ENCODE data around the gene CHMP4B.

The CHMP4B gene

DNA sequence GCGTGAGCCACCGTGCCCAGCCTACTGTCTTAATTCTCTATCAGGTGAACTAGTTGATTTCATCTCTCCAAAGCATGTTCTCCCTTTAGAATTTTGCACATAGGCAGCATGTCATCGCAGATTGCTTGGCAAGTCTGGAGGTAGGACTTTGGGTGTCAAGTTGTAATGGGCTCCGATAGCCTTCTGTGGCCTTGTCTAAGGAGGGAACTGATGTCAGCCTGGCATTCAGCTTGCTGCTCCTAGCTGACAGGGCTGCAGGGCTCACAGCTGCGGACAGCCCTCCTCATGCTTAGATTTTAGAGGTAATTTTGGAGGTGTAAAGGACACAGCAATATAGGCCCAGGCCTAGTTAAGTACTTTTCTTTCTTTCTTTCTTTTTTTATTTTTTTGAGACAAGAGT is 11.3 kb downstream of the CHMP4B start:
- H3K27ac ChIP-seq (ENCODE audit: low read depth, low read length) = no peak overlapping the region
- H3K4me3 ChIP-seq (ENCODE audit: low read length) = no peak overlapping the region
- H3K27me3 ChIP-seq (ENCODE audit: insufficient read depth, low read length) = no peaks in the 10 kb centered on the region
- WGBS = 95% methylated on average over 5 of the region's 5 CpGs
- H3K4me1 ChIP-seq (ENCODE audit: insufficient read depth, low read length) = peaks cover 19% of the 10 kb centered on the region
- no peaks in the 10 kb centered on the region for H3K36me3 ChIP-seq (ENCODE audit: insufficient read depth, low read length)
- no peaks in the 10 kb centered on the region for H3K9me3 ChIP-seq (ENCODE audit: insufficient read depth, low read depth, low read length)
- H3K9ac ChIP-seq (ENCODE audit: low read depth, low read length) = no peak overlapping the region

DNA sequence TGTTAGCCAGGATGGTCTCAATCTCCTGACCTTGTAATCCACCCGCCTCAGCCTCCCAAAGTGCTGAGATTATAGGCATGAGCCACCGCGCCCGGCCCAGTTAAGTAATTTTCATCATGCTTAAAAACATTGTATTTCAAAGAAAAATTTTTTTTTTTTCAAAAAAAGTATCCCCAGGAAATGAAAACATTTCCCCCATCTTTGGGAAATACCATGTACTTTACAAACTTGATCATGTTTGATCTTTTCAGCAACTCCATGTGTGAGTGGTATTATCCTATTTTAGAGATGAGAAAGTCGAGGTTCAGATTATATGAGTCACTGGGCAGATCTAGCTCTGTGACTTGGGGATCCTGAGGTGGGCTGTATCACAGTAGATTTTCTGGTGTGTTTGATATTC is 11.8 kb downstream of the CHMP4B start:
- no peak overlapping the region for H3K9ac ChIP-seq (ENCODE audit: low read depth, low read length)
- H3K36me3 ChIP-seq (ENCODE audit: insufficient read depth, low read length) = no peaks in the 10 kb centered on the region
- H3K4me3 ChIP-seq (ENCODE audit: low read length) = no peak overlapping the region
- 98% methylated on average over 5 of the region's 5 CpGs for WGBS
- no peaks in the 10 kb centered on the region for H3K27me3 ChIP-seq (ENCODE audit: insufficient read depth, low read length)
- peaks cover 19% of the 10 kb centered on the region for H3K4me1 ChIP-seq (ENCODE audit: insufficient read depth, low read length)
- H3K27ac ChIP-seq (ENCODE audit: low read depth, low read length) = no peak overlapping the region
- H3K9me3 ChIP-seq (ENCODE audit: insufficient read depth, low read depth, low read length) = no peaks in the 10 kb centered on the region

DNA sequence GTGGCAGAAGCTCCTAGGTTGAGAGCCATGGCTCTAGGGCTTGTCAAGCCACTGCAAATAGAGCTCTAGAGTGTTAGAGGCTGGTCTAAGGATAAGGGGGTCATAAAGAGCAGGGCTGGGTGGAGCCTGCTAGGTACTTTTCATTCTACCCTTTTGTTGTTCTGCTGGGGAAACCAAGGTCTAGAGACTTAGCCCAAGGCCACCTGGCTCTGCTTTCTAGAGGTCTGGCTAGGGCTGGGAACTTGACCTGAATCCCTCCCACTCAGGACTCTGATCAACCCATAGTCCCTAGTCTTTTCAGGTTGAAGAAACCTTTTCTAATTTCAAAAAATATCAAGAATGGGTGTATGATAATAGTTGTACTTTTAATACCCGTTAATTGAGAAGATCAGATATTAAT is 13.7 kb downstream of the CHMP4B start:
- H3K27ac ChIP-seq (ENCODE audit: low read depth, low read length) = no peak overlapping the region
- WGBS = no CpG with 5 or more reads among the region's 1 CpG
- peaks cover 19% of the 10 kb centered on the region for H3K4me1 ChIP-seq (ENCODE audit: insufficient read depth, low read length)
- H3K9me3 ChIP-seq (ENCODE audit: insufficient read depth, low read depth, low read length) = no peaks in the 10 kb centered on the region
- H3K27me3 ChIP-seq (ENCODE audit: insufficient read depth, low read length) = no peaks in the 10 kb centered on the region
- no peaks in the 10 kb centered on the region for H3K36me3 ChIP-seq (ENCODE audit: insufficient read depth, low read length)
- no peak overlapping the region for H3K9ac ChIP-seq (ENCODE audit: low read depth, low read length)
- H3K4me3 ChIP-seq (ENCODE audit: low read length) = no peak overlapping the region

DNA sequence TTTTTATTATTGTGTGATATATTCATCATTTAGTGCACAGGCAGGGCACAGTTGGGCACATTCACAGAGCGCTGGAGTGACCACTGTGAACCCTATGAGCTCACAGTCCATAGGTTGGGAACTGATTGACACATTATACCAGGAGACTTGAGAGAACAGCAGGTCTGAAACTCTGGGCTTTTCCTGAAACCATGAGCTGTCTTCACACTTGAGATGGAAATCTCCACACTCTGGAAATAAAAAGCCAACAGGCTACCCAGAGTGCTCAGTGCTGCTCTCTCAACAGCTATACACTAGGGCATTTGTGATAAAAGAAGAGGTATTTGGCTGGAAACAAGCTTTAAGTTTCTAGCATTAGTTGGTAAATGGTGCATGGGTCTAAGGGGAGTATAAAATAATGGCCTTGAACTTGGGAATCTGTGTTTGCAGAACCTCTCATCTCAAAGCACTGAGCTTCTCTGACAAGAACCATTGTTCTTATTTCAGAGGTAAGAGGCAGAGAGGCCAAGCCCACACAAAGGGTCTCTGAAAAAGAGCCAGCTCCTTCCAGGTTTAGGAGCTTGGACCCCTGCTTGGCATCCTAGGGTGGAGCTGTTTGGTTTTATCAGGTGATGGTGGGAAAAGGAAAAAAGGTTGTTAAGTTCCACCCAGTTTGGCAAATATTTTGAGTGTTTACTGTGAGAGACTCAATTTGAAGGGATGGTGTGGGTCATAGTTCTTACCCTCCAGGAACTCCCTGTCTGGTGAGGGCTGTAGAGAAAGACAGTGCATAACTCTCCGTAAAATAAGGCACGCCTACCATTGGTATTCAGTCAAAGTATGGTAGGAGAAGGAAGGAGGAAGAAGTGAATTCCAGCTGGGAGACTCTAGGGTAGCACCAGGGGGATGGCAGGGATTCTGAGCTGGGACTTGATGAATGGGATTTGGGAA is 14.5 kb downstream of the CHMP4B start:
- Histone ChIP-seq H3K27me3 (ENCODE audit: insufficient read depth, low read length) (no peaks in the 10 kb centered on the region), H3K36me3 (ENCODE audit: insufficient read depth, low read length) (no peaks in the 10 kb centered on the region), H3K9me3 (ENCODE audit: insufficient read depth, low read depth, low read length) (no peaks in the 10 kb centered on the region), H3K4me3 (ENCODE audit: low read length) (no peak overlapping the region), H3K27ac (ENCODE audit: low read depth, low read length) (peak overlapping the region; percentile 3; the same call in 1 of the 2 replicates), H3K4me1 (ENCODE audit: insufficient read depth, low read length) (peaks cover 22% of the 10 kb centered on the region), H3K9ac (ENCODE audit: low read depth, low read length) (no peak overlapping the region)
- 85% methylated on average over 3 of the region's 3 CpGs for WGBS

DNA sequence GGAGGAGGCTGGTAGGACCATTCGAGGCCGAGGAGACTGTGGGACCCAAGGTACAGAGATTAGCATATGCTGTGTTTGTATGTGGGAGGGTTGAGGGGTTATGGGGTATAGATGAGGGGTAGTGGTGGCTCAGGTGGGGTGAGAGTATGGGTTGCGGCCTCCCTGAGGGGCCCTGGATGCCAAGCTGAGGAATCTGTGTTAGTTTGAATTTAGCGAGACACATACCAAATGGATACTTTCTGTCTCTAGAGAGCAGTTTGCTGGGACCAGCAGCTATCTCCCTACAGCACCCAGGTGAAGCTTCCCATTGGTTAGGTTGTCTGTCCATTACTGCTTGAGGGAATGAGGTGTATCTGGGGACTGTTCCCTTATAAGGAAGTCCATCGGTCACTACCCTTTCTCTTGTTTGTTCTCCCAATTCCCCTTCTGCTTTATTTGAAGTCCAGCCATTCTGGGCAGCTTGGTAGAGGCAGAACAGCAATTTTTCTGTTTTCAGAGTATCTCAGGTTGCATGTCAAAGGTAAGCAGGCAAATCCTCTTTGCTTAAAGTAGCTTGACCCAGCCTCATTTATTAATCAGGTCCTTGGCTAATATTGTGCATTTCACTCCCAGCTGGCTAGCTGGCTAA is 15.2 kb downstream of the CHMP4B start:
- H3K27ac ChIP-seq (ENCODE audit: low read depth, low read length) = peak overlapping the region; percentile 3; the same call in 1 of the 2 replicates
- no peak overlapping the region for H3K4me3 ChIP-seq (ENCODE audit: low read length)
- 92% methylated on average over 5 of the region's 5 CpGs for WGBS
- no peaks in the 10 kb centered on the region for H3K27me3 ChIP-seq (ENCODE audit: insufficient read depth, low read length)
- peak overlapping the region; percentile 12; the same call in 1 of the 2 replicates for H3K9ac ChIP-seq (ENCODE audit: low read depth, low read length)
- no peaks in the 10 kb centered on the region for H3K9me3 ChIP-seq (ENCODE audit: insufficient read depth, low read depth, low read length)
- no peaks in the 10 kb centered on the region for H3K36me3 ChIP-seq (ENCODE audit: insufficient read depth, low read length)
- H3K4me1 ChIP-seq (ENCODE audit: insufficient read depth, low read length) = peaks cover 23% of the 10 kb centered on the region

DNA sequence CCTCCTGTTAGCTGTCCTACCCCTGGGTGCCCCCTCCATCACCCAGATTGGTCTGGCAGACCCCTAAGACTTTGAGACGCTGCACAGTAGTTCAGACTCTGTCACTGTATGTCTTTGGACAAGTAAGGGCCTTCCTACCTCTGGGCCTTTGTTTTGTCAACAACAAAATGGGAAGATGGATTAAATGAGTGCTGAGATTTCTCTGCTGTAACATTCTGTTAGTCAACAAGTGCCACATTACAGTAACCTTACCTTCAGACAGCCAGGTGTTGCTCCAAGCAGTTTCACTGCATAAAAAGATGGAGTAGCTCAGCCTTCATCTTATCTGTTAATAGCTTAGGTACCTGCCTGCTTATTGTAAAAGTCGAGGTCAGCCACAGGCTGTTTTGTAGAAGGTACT is 16.0 kb downstream of the CHMP4B start:
- peaks cover 28% of the 10 kb centered on the region for H3K4me1 ChIP-seq (ENCODE audit: insufficient read depth, low read length)

DNA sequence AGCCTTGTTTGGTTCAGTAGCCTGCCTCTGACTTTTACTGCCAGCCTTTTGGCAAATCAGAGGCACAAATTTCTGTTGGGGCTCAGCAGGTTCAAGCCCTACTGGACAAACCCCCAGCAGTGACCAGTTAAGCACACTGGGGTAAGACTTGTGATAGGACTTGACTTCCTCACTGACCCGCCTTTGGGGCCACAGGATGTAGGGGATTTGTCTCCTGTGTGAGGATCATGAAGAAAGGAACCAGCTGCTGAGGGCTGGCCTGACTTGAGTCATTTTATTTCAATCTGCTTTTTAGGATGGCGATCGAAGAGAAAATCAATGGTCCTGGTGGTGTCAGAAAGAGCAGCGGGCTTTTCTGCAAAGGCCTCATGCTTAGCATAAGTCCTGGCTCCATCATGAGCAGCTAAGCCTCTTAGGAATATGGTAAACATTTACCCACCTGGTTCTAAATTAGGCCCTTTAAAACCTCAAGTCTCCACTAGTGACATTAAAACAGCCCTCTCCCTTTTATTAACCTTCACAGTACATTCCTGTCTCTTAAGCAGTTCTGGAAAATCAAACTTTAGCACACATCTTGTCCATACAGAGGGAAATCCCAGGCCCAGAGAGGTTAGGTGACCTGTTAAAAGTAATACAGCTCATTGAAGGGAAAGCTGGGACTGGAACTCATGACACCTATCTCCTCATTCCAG is 16.6 kb downstream of the CHMP4B start:
- H3K36me3 ChIP-seq (ENCODE audit: insufficient read depth, low read length) = no peaks in the 10 kb centered on the region
- 93% methylated on average over 4 of the region's 4 CpGs for WGBS
- no peak overlapping the region for H3K9ac ChIP-seq (ENCODE audit: low read depth, low read length)
- H3K9me3 ChIP-seq (ENCODE audit: insufficient read depth, low read depth, low read length) = no peaks in the 10 kb centered on the region
- no peak overlapping the region for H3K27ac ChIP-seq (ENCODE audit: low read depth, low read length)
- H3K4me1 ChIP-seq (ENCODE audit: insufficient read depth, low read length) = peaks cover 31% of the 10 kb centered on the region
- no peak overlapping the region for H3K4me3 ChIP-seq (ENCODE audit: low read length)
- H3K27me3 ChIP-seq (ENCODE audit: insufficient read depth, low read length) = no peaks in the 10 kb centered on the region

More for the DNA sequence above, 16.0 kb downstream of the CHMP4B start:
- no peak overlapping the region for H3K4me3 ChIP-seq (ENCODE audit: low read length)
- H3K27ac ChIP-seq (ENCODE audit: low read depth, low read length) = no peak overlapping the region
- no peaks in the 10 kb centered on the region for H3K36me3 ChIP-seq (ENCODE audit: insufficient read depth, low read length)
- H3K27me3 ChIP-seq (ENCODE audit: insufficient read depth, low read length) = no peaks in the 10 kb centered on the region
- no peak overlapping the region for H3K9ac ChIP-seq (ENCODE audit: low read depth, low read length)
- 93% methylated on average over 2 of the region's 2 CpGs for WGBS
- H3K9me3 ChIP-seq (ENCODE audit: insufficient read depth, low read depth, low read length) = no peaks in the 10 kb centered on the region

DNA sequence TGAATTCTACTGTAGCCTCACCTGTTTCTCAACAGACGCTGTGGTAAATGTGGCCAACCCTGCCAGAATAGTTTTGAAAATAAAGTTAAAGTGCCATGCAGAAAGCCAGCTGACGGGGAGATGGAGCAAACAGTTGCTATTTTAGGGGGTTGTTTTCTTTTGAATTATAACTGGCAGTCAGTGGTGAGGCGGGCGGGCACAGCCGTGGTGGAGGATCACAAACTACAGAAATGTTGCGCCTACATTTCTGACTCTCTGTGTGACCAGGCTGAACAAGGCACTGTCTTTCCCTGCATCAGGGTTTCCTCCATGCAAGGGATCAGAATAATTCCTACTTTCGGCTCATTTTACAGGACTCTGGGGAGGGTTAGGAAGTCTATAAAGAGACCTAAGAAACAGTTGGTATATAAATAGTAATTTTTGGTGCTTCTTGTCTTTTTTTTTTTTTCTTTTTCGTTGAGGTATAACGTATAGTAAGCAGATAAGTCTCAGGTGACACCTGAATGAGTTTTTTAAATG is 17.2 kb downstream of the CHMP4B start:
- Histone ChIP-seq H3K36me3 (ENCODE audit: insufficient read depth, low read length) (no peaks in the 10 kb centered on the region), H3K27ac (ENCODE audit: low read depth, low read length) (no peak overlapping the region), H3K27me3 (ENCODE audit: insufficient read depth, low read length) (no peaks in the 10 kb centered on the region), H3K4me1 (ENCODE audit: insufficient read depth, low read length) (peaks cover 36% of the 10 kb centered on the region), H3K9ac (ENCODE audit: low read depth, low read length) (no peak overlapping the region), H3K9me3 (ENCODE audit: insufficient read depth, low read depth, low read length) (no peaks in the 10 kb centered on the region), H3K4me3 (ENCODE audit: low read length) (no peak overlapping the region)
- WGBS = 96% methylated on average over 7 of the region's 9 CpGs

DNA sequence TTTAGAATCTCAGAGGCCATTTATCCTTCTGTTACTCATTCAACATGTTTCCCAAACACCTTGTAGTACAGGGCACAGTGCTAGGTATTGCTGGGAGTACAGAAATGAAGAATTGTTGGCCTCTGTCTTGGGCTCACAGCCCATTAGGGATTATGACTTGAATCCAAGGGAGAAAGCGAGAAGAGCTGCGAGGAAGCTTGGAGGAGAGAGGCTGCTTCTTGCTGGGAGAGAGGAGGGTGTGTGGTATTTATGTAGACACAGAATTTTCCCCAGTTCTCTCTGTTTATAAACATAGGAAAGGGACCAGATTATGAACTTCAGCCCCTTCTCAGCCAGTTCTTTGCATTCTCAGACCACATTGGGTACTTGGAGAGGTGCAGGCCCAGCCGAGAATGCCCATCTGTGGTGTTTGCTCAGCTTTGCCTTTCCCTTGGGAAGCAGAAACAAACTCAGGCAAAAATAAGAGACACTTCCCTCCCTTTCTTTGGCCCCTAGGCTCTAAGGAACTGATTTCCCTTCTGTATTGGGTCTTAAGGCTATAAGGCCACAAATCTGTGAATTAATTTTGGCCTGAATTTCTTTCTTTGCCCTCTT is 17.9 kb downstream of the CHMP4B start:
- Histone ChIP-seq H3K9me3 (ENCODE audit: insufficient read depth, low read depth, low read length) (no peaks in the 10 kb centered on the region), H3K9ac (ENCODE audit: low read depth, low read length) (no peak overlapping the region), H3K36me3 (ENCODE audit: insufficient read depth, low read length) (no peaks in the 10 kb centered on the region), H3K4me3 (ENCODE audit: low read length) (no peak overlapping the region), H3K4me1 (ENCODE audit: insufficient read depth, low read length) (peaks cover 37% of the 10 kb centered on the region), H3K27me3 (ENCODE audit: insufficient read depth, low read length) (no peaks in the 10 kb centered on the region), H3K27ac (ENCODE audit: low read depth, low read length) (no peak overlapping the region)
- WGBS = 92% methylated on average over 3 of the region's 3 CpGs

DNA sequence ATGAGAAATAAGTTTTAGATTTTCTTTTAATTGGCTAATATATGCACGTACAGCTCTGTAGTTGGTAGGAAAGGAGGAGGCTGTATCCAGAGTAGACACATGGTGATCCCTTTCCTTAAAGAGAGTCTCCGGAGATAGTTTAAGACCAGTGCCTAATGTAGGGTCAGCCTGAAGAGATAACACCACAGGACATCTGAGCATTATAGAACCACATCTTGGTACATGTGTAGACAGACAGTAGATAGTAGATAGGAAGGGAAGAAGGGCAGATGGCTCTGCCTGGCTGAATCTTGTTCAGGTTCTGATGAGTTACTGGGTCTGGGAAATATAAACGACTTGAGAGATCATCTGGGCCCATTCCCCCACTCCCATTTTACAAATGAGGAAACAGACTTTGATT is 18.5 kb downstream of the CHMP4B start:
- Histone ChIP-seq H3K9me3 (ENCODE audit: insufficient read depth, low read depth, low read length) (no peaks in the 10 kb centered on the region), H3K27me3 (ENCODE audit: insufficient read depth, low read length) (no peaks in the 10 kb centered on the region), H3K36me3 (ENCODE audit: insufficient read depth, low read length) (no peaks in the 10 kb centered on the region), H3K27ac (ENCODE audit: low read depth, low read length) (no peak overlapping the region), H3K4me1 (ENCODE audit: insufficient read depth, low read length) (peaks cover 37% of the 10 kb centered on the region), H3K9ac (ENCODE audit: low read depth, low read length) (no peak overlapping the region), H3K4me3 (ENCODE audit: low read length) (no peak overlapping the region)
- WGBS = 95% methylated on average over 3 of the region's 3 CpGs

Data from HUES64 (cell line).